ENCODE measurements around the gene MAN2B2. TPM values are rescaled to one million over a fixed set of nuclear protein-coding genes. Genes with fewer than 3 reads are reported as not detected.

The MAN2B2 gene
- total RNA-seq (ENCODE audit: insufficient read depth, low replicate concordance): 19.0 TPM

DNA sequence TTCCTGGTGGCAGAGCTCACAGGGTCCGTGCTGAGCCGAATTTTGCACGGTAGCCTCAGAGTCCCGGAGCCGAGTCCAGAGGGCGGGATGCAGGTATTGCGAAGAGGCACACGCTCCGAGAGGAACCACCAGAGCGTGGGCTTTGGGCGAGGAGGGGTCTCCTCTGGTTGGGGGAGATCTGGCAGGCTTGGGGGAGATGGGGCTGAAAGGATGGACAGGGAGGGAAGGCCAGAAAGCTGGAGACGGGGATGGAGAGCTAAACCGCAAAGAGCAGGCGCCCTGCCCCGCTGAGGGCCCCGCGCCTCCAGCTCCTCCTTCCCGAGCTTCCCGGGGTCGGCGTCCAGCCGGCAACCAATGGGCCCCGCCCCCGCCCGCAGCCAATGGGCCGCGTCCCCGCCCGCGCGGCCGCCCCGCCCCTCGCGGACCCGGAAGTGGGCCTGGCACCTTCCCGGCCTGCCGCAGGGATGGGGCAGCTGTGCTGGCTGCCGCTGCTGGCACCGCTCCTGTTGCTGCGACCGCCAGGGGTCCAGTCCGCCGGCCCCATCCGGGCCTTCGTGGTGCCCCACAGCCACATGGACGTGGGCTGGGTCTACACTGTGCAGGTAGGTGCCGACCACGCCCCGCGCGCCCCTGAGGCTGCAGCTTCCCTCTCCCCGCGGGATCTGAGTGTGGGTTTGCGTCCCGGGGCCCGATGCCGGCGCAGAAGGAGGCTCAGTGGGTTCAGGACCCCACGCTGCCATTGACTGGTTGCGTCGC, at the start of gene MAN2B2:
Gene MAN2B2, plus strand, starts transcription at position 443 of the 756 bp plus-strand sequence. Its CDS starts 22 bp downstream, at position 465.
- peak; percentile 89 for DNase-seq (ENCODE audit: low spot score)

DNA sequence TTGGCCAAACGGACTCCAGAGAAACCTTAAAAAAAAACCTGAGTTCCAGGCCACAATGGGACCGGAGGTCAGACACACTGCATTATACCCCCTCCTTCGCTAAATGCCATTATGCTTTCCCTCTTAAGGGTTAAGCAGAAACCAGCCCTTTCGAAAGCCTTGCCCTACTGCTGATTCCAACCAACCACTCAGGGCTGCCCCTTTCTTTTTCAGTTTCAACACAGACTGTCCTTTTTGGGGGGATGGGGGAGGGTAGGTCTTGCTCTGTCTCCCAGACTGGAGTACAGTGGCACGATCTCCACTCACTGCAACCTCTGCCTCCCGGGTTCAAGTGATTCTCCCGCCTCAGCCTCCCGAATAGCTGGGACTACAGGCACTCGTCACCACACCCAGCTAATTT, 49.5 kb upstream of the MAN2B2 start:
- DNase-seq (ENCODE audit: low spot score): no peak

DNA sequence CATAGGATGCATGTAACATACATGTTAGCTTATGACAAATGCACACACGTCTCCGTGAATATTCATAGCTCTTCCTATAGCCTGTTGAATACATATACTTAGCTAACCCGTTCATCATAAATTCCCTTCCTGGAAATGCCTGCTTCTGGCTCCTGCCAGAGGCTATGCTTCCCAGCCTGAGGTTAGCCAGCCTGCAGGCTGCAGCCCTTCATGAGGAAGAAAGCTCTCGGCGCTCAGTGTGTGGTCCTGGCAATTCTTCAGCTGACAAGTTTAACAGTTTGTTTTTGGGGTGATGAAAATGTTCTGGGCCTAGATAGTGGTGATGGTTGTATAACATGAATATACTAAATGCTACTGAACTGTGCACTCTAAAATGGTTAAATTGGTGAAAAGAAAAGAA, 48.8 kb upstream of the MAN2B2 start:
- DNase-seq (ENCODE audit: low spot score): no peak

DNA sequence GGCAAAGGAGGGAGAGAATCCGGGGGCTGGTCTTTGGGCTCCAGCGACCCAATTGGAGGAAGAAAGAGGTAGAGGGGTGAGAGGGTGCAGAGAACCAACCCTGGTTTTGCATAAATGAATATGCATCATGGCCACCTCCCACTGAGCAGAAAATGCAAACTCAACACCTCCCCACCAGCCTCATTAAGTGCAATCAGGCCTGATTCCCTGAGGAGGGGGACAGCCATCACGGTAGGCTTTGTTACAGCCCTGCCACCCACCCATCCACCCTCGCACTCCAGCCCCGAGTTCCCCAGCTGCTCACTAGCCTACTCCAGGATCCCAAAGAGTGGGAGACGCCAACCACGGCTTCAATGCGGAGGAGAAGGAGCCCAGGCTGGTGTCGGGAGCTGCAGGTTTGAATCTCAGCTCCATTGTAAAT, 48.3 kb upstream of the MAN2B2 start:
- DNase-seq (ENCODE audit: low spot score): no peak

DNA sequence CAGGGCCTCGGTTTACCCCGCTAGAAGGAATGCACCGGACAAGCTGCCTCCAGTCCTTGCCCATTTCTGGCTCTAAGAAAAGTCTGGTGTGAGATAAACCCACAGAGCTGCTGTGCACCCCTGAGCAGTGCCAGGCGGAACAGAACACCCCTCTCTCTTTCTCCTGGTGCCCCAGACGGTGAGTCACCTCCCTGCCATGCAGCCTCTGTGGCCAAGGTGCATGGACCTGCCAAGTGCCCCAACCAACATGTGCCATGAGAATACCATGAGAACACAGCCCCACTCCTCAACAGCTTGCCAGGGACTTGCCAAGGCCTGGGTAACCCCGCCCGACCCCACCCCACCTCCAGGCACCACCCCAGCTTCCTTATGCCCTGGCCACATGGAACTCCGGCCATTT, 47.7 kb upstream of the MAN2B2 start:
- DNase-seq (ENCODE audit: low spot score): no peak

DNA sequence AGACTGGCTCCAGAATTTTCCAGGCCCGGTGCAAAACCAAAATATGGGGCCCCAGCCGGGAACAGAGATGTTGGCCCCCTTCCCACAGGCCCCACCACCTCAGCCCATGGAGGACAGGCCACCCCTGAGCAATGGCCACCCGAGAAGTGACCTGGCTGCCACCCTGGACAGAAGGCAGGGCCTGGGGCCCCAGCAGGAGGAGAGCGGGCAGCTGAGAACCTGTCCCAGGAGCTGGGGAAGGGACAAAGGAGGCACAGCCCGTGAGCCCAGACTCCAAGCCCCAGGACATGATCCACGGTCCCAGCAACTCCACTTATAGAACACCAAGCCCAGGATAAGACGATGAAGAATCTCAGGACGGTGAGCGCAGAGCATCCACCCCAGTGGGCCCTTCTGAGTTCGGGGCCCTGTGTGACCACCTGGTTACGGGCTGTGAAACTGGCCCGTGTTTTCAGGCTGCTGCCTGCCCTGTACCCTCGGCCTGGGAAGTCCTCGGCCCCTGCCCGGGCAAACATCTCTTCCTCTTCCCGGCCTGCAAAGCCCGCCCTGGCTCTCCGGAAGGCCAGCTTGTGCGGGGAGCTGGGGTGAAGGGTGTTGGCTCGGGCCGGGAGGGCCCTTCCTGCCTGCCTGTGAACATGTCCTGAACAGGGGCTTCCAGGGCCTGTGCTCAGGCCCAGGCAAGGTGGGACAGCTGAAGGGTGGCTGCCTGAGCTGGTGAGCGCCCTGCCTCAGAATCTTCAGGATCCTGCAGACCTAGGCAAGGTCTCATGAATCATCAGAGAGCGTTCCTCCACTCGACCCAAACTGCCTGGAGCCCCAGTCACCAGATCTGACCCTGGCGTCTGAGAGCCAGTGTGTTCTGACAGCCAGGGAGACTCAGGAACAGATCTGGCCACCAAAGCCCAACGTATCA, 47.0 kb upstream of the MAN2B2 start:
- no peak for DNase-seq (ENCODE audit: low spot score)

DNA sequence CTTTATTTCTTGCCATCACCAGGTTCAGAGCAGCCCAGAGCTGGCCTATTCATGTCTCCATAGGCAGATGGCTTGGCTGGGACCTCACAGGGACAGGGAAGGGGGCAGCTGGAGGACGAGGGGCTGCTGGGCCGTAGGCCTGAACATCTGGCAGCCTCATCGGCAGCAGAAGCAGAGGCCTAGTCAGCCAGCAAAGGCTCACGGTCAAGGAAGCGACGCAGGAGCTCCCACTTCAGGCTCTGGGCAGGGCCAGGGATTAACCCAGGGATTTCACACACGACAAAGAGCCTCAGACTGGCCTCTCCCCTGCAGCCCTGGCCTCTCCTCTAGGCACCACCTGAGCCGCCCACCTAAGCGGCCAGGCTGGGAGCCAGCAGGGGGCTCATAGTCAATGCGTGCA, 46.0 kb upstream of the MAN2B2 start:
- no peak for DNase-seq (ENCODE audit: low spot score)

DNA sequence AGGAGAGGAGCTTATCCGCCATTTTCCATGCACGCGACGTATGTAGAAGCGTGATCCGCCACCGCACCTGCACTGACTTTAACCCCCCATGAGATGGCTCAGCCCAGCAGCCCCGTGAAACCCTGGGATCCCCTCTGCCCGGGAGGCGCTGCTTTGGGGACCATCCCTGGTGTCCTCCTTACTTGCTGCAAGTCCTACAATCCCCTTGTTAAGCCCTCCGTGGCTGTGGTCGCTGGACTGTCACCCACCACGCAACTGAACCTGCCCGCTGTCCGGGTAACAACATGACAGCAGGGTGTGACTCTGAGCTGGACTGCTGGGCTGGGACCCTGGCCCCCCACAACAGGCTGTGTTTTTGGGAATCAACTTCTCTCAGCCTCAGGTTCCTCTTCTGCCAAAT, 44.7 kb upstream of the MAN2B2 start:
- no peak for DNase-seq (ENCODE audit: low spot score)

DNA sequence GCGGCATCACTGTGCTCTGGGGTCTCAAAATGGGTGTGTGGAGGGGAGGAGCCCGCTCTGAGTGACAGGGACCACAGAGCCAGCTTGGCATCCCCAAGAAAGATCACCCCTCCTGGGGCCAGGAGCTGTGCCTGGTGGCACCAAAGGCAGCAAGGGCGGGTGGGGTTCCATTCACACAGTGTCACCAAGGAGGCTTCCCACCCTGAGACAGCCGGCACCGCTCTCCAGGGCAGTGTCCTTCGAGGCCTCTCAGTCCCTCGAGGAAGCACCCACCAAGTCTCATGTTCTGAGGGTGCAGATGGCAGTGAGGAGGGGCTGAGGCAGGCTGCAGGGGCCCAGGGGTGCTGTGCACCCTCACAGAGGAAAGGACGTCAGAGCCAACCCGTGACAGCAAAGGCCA, 44.0 kb upstream of the MAN2B2 start:
- DNase-seq (ENCODE audit: low spot score): no peak

DNA sequence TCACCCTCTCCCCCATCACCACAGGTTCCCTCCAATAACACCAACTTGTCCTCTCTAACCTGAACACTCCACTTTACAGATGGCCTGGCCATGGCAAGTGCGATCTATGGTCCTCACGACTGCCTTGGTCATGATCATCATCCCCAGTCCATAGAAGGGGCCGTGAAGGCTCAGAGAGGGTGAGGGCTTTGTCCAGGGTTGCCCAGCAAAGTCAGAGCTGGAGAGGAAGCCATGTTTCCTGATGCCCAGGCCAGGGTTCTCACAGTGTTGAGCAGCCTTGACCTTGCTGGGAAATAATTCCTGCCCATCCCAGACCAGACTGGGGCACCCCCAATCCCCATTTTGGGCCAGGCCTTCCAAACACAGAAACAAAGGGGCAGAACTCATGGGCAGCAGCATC, 42.9 kb upstream of the MAN2B2 start:
- DNase-seq (ENCODE audit: low spot score): no peak

DNA sequence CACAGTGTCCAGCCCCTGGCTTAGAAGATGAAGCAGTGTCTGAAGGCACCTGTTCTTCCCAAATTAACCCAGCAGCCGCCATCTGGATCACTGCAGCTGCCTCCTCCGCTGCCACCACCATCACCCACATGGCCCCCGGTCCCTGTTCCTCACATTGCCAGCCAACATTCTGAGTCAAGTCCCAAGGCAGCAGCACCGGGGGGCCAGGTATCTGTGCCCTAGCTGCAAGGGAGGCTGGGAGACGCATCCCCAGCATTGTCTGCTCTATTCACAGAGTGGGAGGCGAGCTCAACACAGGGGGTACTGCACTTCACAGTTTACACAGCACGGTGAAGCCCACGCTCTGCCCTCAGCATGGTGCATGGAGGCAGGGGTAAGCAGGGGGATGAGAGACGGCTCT, 42.3 kb upstream of the MAN2B2 start:
- DNase-seq (ENCODE audit: low spot score): no peak

DNA sequence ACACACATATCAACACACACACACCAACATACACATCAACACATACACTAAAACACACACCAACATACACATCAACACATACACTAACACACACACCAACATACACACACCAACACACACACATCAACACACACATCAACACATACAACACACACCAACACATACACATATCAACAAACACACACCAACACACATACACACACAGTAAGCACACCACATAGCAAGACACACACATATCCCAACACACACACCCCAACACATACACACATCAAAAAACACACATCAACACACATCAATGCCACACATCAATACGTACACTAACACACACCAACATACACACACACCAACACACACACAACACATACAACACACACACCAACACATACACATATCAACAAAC, 40.9 kb upstream of the MAN2B2 start:
- no peak for DNase-seq (ENCODE audit: low spot score)

DNA sequence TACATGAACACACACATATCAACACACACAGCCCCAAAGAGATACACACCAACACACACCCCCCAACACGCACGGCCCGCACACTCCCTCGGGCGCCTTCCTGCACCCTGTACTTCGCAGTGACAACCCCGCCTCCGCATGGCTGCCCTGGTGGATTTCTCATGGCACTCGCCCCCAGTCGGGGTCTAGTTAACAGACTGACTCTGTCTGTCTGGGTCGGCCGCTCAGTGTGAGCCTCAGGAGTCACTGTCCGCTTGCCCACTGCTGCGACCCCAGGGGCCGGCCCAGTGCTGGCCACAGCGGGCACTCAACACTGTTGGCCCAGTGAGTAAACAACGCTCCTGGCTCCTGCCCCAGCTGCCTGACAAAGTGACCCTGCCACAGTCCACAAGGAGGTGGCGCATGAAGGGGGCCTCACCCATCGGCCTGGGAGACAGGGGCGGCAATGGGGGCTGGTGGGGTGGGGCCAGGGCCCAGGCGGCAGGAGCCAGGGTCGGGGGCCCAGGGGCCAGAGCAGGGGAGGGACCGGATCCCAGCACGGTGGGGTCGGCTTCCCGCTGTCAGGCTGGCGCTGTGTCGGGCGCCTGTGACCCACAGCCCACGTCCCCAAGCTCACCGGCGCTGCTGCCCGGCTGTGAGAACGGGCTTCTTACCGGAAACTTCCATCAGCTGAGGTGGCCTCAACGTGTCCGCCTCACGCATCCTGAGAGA, 40.2 kb upstream of the MAN2B2 start:
- no peak for DNase-seq (ENCODE audit: low spot score)

DNA sequence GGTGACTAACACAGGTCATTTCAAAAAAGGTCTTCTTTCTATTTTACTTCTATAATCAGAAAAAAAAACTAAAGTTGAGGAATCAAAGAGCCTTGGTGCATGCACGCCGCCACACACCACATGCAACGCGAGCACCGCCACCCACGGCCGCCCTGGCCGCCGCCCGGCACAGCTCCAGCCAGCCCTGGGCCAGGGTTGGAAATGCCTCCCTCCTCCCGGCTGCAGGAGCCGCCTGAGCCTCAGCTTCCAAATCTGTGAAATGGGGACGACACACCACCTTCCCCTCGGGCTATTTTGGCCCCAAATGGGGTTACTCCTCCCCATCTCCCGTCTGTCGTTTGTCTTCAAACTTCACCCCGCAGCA, 39.7 kb upstream of the MAN2B2 start:
- DNase-seq (ENCODE audit: low spot score): no peak

DNA sequence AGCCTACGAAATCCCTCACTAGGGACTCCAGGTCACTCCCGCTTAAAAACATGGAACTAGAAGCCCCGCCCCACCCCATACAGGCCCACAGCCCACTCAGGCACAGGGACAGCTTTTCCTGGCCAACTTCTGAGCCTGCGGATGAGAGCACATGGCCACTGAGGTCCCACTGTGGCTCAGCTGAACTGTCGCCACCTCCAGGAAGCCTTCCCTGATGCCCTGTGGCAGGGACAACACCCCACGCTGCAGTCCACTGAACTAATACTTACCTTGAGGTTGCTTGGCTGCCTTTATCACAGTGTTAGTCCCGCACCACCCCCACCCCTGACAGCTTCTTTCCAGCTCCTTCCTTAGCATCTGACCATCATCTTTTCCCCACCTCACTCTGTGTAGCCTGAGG, 39.3 kb upstream of the MAN2B2 start:
- DNase-seq (ENCODE audit: low spot score): no peak

DNA sequence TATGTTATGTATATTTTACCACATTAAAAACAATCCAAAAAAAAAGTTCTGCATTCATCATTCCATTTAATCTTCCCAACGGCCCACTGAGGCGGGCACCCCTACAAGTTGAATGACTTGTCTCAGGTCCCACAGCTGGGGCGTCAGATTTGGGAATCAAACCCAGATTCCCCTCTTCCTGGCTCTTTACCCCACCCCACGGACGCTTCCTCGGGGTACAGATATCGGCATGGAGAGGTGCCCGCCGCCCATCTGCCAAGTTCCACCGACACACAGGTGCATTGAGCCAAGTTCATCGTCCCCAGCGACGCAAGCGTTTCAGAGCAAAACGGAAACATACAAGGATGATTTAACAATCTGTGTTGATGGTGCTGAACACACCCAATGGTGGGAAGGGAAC, 36.9 kb upstream of the MAN2B2 start:
- DNase-seq (ENCODE audit: low spot score): no peak

DNA sequence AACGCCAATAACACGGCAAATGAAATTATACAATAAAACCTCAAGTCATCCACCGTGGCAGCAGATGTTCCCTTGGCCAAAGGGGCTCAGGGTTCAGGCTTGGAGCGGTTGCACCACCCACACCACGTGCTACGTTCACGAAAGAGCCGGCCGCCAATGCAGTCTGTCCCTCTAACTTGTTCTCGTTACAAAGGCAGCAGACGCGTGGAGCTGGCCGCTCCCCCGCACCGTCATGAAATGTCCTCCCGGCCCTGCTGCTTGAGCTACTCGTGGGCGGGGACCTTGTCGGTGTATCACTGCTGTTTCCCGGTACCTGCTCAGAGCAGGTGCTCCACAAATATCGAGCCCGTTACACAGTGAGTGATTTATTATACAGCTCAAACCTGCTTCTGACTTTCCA, 36.4 kb upstream of the MAN2B2 start:
- DNase-seq (ENCODE audit: low spot score): no peak

DNA sequence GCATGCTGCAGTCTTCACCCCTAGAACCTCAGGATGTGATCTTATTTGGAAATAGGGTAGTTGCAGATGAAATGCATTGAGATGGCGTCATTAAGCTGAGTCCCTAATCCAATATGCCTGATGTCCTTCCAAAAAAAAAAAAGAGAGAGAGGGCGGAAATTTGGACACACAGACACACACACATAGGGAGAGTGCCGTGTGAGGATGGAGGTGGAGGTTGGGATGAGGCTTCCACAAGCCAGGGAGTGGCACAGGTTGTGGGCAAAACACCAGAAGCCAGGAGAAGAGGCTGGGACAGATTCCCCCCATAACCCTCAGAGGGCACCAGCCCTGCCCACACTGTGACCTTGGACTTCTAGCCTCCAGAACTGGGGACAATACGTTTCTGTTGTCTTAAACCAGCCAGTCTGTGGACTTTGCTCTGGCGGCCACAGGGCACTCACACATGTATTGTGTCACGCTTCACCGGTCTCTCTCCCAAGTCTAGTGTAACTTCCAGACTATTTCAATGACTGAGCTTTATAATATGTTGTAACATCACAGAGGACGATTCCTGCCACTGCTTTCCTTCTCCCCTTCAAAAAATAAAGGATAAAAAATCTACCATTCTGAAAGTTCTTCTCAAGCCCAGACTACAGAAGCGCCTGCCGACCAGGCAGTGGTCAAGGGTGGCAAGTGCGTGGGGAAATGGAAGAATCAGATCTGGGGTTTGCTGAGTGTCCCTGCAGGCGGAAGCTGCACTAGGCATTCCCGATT, 35.8 kb upstream of the MAN2B2 start:
- no peak for DNase-seq (ENCODE audit: low spot score)

DNA sequence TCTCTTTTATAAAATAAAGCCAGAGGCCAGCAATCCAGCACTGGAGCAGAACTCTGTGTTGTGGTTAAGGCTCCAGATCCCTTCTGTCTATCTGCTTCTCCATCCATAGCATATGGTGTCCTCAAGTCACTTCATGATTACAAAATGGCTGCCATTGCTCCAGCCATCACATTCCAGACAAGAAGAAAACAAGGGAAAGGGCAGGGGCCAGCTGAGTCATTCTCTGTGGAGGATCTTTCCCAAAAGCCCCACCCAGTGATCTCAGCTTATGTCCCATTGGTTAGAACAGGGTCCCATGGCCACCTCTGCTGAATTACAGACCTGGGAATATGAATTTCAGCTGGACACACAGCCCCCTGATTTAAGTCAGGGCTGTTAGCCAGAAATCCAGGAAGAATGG, 34.1 kb upstream of the MAN2B2 start:
- DNase-seq (ENCODE audit: low spot score): no peak

DNA sequence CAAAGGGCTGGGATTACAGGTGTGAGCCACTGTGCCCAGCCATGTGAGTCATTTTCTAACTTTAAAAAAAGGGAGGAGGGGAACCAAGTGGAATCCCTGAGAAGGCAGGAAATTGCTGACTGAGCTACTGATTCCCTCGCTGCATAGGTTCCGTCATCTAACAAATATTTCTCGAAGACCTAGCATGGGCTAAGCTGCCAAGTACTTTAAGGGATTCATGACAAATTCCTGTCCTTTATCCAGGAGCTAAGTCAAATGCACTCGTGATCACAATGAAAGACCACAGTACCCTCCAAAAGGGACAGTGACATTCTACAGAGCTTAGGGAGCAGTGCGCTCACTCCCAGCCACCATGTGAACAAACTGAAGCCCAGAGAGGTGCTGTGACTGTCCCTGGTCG, 33.2 kb upstream of the MAN2B2 start:
- DNase-seq (ENCODE audit: low spot score): no peak

DNA sequence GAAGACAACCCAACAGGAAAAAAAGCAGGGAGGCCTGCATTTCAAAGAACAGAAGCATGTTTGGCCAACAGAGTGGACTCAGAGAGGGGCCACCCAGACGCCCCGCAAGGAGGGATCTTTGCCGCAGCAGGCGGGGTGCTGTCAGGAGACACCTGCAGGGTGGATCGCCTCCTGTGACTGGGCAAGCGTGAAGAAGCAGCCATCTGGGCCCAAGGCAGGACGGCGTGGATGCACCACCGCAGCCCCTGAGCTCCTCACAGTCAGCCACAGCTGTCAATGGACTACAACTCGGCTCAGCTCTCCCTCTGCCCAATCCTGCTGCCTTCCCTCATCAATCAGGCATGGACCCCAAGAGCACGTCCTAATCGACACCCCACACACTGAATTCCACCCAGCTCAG, 32.0 kb upstream of the MAN2B2 start:
- DNase-seq (ENCODE audit: low spot score): no peak

DNA sequence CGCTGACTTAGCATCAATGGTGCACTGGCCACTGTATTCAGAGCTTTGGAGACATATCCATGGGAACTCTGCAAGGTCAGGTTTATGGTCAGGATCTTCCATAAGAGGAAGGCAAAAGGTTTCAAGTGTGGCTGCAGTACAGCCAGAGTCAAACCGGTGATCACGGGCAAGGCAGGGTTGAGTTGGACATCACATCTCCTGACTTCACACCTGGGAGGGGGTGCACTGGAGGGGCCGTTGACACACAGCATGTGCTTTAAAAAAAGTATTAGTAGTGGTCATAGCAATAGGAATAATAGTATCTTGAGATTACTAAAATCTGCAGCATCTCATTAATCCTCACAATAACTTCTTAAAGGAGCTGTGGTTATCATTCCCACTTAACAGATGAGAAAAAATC, 28.9 kb upstream of the MAN2B2 start:
- no peak for DNase-seq (ENCODE audit: low spot score)
